K562 (cell line): ENCODE measurements around the gene SPDL1. TPM values are rescaled to one million over a fixed set of nuclear protein-coding genes. Genes with fewer than 3 reads are reported as not detected.
A peak's percentile ranks its signal among the peaks of the same experiment; 100 is the strongest.

Experiments used
- BCL6 ChIP-seq: fragments of 250-450 bp; sonication (Bioruptor Pico); IDR thresholded peaks from 2 replicates; pipeline ENCODE4 v1.4.0; 2020
- BHLHE40 ChIP-seq: IDR thresholded peaks from 2 replicates; pipeline ENCODE4 v1.6.1; 2011; ENCODE audit warnings: low read length, improper control_type of control experiment
- HDAC1 ChIP-seq, 2 experiments: fragments of 450-650 bp; IDR thresholded peaks; 2 replicates each; pipeline ENCODE4 v1.6.1; 2016 to 2017; ENCODE audit warnings: inconsistent platforms in 1 of 2, mild to moderate bottlenecking in 1 of 2, moderate library complexity in 1 of 2
- IRF2 ChIP-seq: sonication (generic); formaldehyde crosslinking; IDR thresholded peaks from 2 replicates; pipeline ENCODE4 v1.8.1; 2022; ENCODE audit warnings: mild to moderate bottlenecking, missing genetic modification reagents
- LARP7 ChIP-seq: fragments of 450-650 bp; IDR thresholded peaks from 2 replicates; pipeline ENCODE4 v1.6.1; 2016
- MAFF ChIP-seq: IDR thresholded peaks from 2 replicates; pipeline ENCODE4 v1.6.1; 2012; ENCODE audit warnings: low read length, improper control_type of control experiment
- NBN ChIP-seq: fragments of 450-650 bp; IDR thresholded peaks from 2 replicates; pipeline ENCODE4 v1.6.1; 2016; ENCODE audit warnings: low read depth, mild to moderate bottlenecking
- POU5F1 ChIP-seq: fragments of 150-350 bp; IDR thresholded peaks from 2 replicates; pipeline ENCODE4 v1.6.1; 2014; ENCODE audit warnings: borderline replicate concordance, low read length, low read depth, mild to moderate bottlenecking; ENCODE audit not compliant: partially characterized antibody
- RFX7 ChIP-seq: fragments of 250-450 bp; sonication (Bioruptor Pico); IDR thresholded peaks from 2 replicates; pipeline ENCODE4 v1.5.1; 2021; ENCODE audit warnings: mild to moderate bottlenecking
- SMAD2 ChIP-seq: fragments of 150-350 bp; IDR thresholded peaks from 2 replicates; pipeline ENCODE4 v1.6.1; 2014; ENCODE audit warnings: low read depth, mild to moderate bottlenecking, low read length
- SOX6 ChIP-seq: fragments of 450-650 bp; IDR thresholded peaks from 2 replicates; pipeline ENCODE4 v1.6.1; 2014; ENCODE audit warnings: mild to moderate bottlenecking
- TBP ChIP-seq: optimal IDR thresholded peaks from 2 replicates; pipeline ENCODE3; 2011; ENCODE audit warnings: low read depth, low read length, improper control_type of control experiment
- TCF3 ChIP-seq: sonication (generic); formaldehyde crosslinking; IDR thresholded peaks from 2 replicates; pipeline ENCODE4 v1.4.0; 2020; ENCODE audit warnings: mild to moderate bottlenecking, missing genetic modification reagents
- ZNF561 ChIP-seq: fragments of 450-650 bp; formaldehyde crosslinking; conservative IDR thresholded peaks from 2 replicates; pipeline ENCODE4 v1.4.0; 2020; ENCODE audit warnings: mild to moderate bottlenecking, moderate library complexity
- ZNF584 ChIP-seq: fragments of 200-800 bp; sonication (Bioruptor generic); IDR thresholded peaks from 2 replicates; pipeline ENCODE4 v1.6.1; 2016; ENCODE audit warnings: low read depth, mild to moderate bottlenecking, missing genetic modification characterization, missing compliant biosample characterization
- ZNF785 ChIP-seq: fragments of 250-450 bp; sonication (Bioruptor Pico); IDR thresholded peaks from 2 replicates; pipeline ENCODE4 v1.4.0; 2020; ENCODE audit warnings: mild to moderate bottlenecking
- polyA plus RNA-seq, 8 experiments: library from polyadenylated mRNA; depleted of rRNA in 4 of 8; stranded (reverse) in 5 of 8; unstranded in 3 of 8; fragments of >200 nt; fragmentation: Nextera tagmentation in 2 of 8; fragmentation: Illumina TruSeq in 1 of 8; extraction: Ambion mirVana in 2 of 8; extraction: Trizol in 1 of 8; gene quantifications; 2 replicates each; pipeline versions ENCODE4 v1.2.1 to v1.2.3, GENCODE V29; 2011 to 2014; ENCODE audit warnings: inconsistent platforms in 1 of 8, missing spikeins in 1 of 8
- total RNA-seq, 7 experiments: library from RNA; depleted of rRNA in 6 of 7; stranded (reverse); fragments of >200 nt in 6 of 7; fragmentation: Illumina TruSeq in 2 of 7; extraction: Trizol in 2 of 7; gene quantifications; 2 replicates each; pipeline versions ENCODE4 v1.2.1 to v1.2.3, GENCODE V29; 2011 to 2021; ENCODE audit warnings: low replicate concordance in 1 of 7
- TF ChIP-seq, protein P1 (sequence below): IDR thresholded peaks from 2 replicates; pipeline ENCODE4 v1.6.1; 2014; ENCODE audit warnings: antibody characterized with exemption
- TF ChIP-seq, protein P2 (sequence below): fragments of 450-650 bp; formaldehyde crosslinking; IDR thresholded peaks from 2 replicates; pipeline ENCODE4 v1.4.0; 2020; ENCODE audit warnings: mild to moderate bottlenecking, mixed read lengths
- TF ChIP-seq, protein P3 (sequence below): sonication (generic); formaldehyde crosslinking; IDR thresholded peaks from 2 replicates; pipeline ENCODE4 v1.8.1; 2022; ENCODE audit warnings: missing genetic modification reagents
- TF ChIP-seq, protein P4 (sequence below): fragments of 450-650 bp; IDR thresholded peaks from 2 replicates; pipeline ENCODE4 v1.6.1; 2018; ENCODE audit not compliant: partially characterized antibody
- TF ChIP-seq, protein P5 (sequence below), 2 experiments: fragments of 450-650 bp; conservative IDR thresholded peaks; 2 replicates each; pipeline ENCODE4 v1.6.1; 2017; ENCODE audit warnings: mild to moderate bottlenecking in 2 of 2, moderate library complexity in 2 of 2

The SPDL1 gene
- total and polyA plus RNA-seq, 9 of the 15 experiments (the other 6 are each of a cell fraction or from before 2014, with no cell fraction given): 32.4 to 59.6 (median 49.0) TPM

DNA sequence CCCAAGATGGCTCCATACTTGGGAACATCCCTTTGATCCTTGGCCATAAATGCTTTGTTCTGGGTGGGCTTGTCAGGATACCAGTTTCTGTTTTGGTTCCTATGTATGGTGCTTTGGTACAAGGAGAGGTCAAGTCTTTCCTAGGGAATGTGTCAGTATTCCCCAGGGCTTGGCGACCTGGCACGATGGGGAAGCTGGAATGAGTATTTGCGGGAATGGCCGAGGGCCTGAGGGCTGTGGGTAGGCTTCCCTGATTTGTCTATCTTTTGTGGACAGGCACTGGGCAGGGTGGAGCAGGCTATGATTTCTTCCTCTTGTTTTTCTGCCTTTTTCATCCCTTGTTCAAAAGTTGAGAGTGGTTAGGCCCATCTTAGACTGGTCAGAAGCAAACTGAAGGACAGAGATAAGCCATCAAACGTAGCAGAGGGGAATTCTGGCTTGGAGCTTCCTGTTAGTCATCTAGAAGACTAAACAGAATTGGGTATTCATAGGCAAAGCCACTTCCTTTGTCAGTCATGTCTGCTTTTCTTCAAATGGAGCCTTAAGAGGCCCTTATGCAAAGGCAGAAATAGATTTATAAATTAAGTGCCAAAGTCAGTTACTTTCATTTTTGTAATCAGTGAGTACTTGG is 67.2 kb downstream of the SPDL1 start (continued):
- TF ChIP-seq, protein P1, sequence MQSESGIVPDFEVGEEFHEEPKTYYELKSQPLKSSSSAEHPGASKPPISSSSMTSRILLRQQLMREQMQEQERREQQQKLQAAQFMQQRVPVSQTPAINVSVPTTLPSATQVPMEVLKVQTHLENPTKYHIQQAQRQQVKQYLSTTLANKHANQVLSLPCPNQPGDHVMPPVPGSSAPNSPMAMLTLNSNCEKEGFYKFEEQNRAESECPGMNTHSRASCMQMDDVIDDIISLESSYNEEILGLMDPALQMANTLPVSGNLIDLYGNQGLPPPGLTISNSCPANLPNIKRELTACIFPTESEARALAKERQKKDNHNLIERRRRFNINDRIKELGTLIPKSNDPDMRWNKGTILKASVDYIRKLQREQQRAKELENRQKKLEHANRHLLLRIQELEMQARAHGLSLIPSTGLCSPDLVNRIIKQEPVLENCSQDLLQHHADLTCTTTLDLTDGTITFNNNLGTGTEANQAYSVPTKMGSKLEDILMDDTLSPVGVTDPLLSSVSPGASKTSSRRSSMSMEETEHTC: no peak
- TF ChIP-seq SMAD2 (no peak), ZNF584 (peak; percentile 84), HDAC1 (IDR thresholded peaks at IDR 0.05) (0 out of 4 replicates have a peak, but pooled peaks of 1 of the 2 experiments have one; percentile 42), TCF3 (CRISPR knock-in tag) (peak; percentile 77), LARP7 (no peak), SOX6 (no peak), POU5F1 (no peak), MAFF (no peak), TBP (no peak), IRF2 (CRISPR knock-in tag) (no peak), ZNF561 (CRISPR knock-in tag) (no peak), ZNF785 (CRISPR knock-in tag) (no peak), RFX7 (no peak), NBN (no peak), BHLHE40 (no peak), BCL6 (CRISPR knock-in tag) (no peak)
- TF ChIP-seq, protein P2, sequence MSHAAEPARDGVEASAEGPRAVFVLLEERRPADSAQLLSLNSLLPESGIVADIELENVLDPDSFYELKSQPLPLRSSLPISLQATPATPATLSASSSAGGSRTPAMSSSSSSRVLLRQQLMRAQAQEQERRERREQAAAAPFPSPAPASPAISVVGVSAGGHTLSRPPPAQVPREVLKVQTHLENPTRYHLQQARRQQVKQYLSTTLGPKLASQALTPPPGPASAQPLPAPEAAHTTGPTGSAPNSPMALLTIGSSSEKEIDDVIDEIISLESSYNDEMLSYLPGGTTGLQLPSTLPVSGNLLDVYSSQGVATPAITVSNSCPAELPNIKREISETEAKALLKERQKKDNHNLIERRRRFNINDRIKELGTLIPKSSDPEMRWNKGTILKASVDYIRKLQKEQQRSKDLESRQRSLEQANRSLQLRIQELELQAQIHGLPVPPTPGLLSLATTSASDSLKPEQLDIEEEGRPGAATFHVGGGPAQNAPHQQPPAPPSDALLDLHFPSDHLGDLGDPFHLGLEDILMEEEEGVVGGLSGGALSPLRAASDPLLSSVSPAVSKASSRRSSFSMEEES (CRISPR knock-in tag): no peak
- TF ChIP-seq, protein P3, sequence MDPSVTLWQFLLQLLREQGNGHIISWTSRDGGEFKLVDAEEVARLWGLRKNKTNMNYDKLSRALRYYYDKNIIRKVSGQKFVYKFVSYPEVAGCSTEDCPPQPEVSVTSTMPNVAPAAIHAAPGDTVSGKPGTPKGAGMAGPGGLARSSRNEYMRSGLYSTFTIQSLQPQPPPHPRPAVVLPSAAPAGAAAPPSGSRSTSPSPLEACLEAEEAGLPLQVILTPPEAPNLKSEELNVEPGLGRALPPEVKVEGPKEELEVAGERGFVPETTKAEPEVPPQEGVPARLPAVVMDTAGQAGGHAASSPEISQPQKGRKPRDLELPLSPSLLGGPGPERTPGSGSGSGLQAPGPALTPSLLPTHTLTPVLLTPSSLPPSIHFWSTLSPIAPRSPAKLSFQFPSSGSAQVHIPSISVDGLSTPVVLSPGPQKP (CRISPR knock-in tag): no peak
- TF ChIP-seq, protein P4, sequence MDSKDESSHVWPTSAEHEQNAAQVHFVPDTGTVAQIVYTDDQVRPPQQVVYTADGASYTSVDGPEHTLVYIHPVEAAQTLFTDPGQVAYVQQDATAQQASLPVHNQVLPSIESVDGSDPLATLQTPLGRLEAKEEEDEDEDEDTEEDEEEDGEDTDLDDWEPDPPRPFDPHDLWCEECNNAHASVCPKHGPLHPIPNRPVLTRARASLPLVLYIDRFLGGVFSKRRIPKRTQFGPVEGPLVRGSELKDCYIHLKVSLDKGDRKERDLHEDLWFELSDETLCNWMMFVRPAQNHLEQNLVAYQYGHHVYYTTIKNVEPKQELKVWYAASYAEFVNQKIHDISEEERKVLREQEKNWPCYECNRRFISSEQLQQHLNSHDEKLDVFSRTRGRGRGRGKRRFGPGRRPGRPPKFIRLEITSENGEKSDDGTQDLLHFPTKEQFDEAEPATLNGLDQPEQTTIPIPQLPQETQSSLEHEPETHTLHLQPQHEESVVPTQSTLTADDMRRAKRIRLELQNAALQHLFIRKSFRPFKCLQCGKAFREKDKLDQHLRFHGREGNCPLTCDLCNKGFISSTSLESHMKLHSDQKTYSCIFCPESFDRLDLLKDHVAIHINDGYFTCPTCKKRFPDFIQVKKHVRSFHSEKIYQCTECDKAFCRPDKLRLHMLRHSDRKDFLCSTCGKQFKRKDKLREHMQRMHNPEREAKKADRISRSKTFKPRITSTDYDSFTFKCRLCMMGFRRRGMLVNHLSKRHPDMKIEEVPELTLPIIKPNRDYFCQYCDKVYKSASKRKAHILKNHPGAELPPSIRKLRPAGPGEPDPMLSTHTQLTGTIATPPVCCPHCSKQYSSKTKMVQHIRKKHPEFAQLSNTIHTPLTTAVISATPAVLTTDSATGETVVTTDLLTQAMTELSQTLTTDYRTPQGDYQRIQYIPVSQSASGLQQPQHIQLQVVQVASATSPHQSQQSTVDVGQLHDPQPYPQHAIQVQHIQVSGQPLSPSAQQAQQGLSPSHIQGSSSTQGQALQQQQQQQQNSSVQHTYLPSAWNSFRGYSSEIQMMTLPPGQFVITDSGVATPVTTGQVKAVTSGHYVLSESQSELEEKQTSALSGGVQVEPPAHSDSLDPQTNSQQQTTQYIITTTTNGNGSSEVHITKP: peak; percentile 89
- TF ChIP-seq, protein P5, sequence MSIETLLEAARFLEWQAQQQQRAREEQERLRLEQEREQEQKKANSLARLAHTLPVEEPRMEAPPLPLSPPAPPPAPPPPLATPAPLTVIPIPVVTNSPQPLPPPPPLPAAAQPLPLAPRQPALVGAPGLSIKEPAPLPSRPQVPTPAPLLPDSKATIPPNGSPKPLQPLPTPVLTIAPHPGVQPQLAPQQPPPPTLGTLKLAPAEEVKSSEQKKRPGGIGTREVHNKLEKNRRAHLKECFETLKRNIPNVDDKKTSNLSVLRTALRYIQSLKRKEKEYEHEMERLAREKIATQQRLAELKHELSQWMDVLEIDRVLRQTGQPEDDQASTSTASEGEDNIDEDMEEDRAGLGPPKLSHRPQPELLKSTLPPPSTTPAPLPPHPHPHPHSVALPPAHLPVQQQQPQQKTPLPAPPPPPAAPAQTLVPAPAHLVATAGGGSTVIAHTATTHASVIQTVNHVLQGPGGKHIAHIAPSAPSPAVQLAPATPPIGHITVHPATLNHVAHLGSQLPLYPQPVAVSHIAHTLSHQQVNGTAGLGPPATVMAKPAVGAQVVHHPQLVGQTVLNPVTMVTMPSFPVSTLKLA (conservative IDR thresholded peaks at IDR 0.05): no peak
